Measurements from ENCODE around the gene ASB1. TPM values are rescaled to one million over a fixed set of nuclear protein-coding genes. Genes with fewer than 3 reads are reported as not detected.

Gene ASB1
- total and polyA plus RNA-seq, 2 donors: 13.8 to 32.5 TPM

- H3K9me3 ChIP-seq (ENCODE audit: control insufficient read depth in 2 of 2, insufficient read depth in 1 of 2, low read length in 1 of 2): peaks cover 1 to 5% of the 10 kb centered on the region in 2 donors
- H3K27me3 ChIP-seq (ENCODE audit: control insufficient read depth in 2 of 2, insufficient read depth in 1 of 2, low read length in 1 of 2): no peaks in the 10 kb centered on the region
- H3K27ac ChIP-seq (ENCODE audit: low read depth in 1 of 2, low read length in 1 of 2): no peak overlapping the region
- no peak overlapping the region for H3K4me3 ChIP-seq (ENCODE audit: low read length in 2 of 2)
- H3K36me3 ChIP-seq (ENCODE audit: control insufficient read depth in 2 of 2, insufficient read depth in 2 of 2, low read length in 1 of 2): no peaks in the 10 kb centered on the region
- DNase-seq (ENCODE audit: low read depth in 6 of 9, low spot score in 9 of 9): no peak
- 89% methylated on average over 8 of the region's 8 CpGs for WGBS
- peaks cover 1 to 18% of the 10 kb centered on the region in 2 donors for H3K4me1 ChIP-seq (ENCODE audit: control insufficient read depth in 2 of 2, insufficient read depth in 2 of 2, low read length in 2 of 2)
Measured at GRCh38 chr2:238420442-238420841, 6.3 kb upstream of the ASB1 start.

DNA sequence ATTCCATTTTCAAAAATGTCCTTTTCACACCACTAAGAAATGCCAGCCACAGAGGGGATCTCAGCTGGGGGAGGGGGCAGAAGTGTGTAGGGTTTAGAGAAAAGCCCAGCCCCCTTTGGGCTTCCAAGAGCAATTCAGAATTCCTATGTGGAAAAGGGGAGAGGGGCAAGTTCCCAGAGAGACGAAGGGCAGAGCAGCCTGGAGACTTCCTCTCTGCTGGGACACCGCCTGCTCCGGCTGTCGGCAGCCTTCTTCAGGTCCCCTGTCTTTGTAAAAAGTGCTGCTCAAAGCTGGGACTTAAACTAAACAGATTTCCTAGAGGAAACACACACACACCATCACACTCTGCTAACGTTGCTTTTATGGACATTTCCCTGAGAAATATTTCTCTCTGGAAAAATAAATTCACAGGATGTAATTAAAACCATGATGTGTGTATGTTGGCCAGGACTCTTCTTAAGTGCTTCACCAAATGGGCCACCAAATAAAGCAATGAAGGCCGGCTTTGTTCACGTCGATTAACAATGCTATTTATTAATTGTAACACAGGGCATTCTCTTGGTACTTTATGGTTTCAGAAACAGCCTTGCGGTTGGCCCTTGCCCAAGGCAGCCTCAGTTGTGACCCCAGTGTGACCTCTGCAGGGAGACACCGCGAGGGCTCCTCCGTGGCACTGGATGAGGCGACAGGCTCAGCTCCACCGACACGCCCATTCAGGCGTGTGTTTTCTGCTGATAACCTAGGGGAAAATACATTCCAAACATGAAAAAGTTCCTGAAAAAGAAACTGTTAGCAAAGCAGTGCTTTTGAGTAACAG lies 5.6 kb upstream of the ASB1 start:
- 92% methylated on average over 16 of the region's 16 CpGs for WGBS
- no peaks in the 10 kb centered on the region for H3K27me3 ChIP-seq (ENCODE audit: control insufficient read depth in 2 of 2, insufficient read depth in 1 of 2, low read length in 1 of 2)
- no peak for DNase-seq (ENCODE audit: low read depth in 6 of 9, low spot score in 9 of 9)
- H3K4me3 ChIP-seq (ENCODE audit: low read length in 2 of 2): no peak overlapping the region
- H3K9me3 ChIP-seq (ENCODE audit: control insufficient read depth in 2 of 2, insufficient read depth in 1 of 2, low read length in 1 of 2): no peaks in the 10 kb centered on the region
- no peaks in the 10 kb centered on the region for H3K36me3 ChIP-seq (ENCODE audit: control insufficient read depth in 2 of 2, insufficient read depth in 2 of 2, low read length in 1 of 2)
- H3K4me1 ChIP-seq (ENCODE audit: control insufficient read depth in 2 of 2, insufficient read depth in 2 of 2, low read length in 2 of 2): peaks cover 8 to 24% of the 10 kb centered on the region in 2 donors
- no peak overlapping the region for H3K27ac ChIP-seq (ENCODE audit: low read depth in 1 of 2, low read length in 1 of 2)

DNA sequence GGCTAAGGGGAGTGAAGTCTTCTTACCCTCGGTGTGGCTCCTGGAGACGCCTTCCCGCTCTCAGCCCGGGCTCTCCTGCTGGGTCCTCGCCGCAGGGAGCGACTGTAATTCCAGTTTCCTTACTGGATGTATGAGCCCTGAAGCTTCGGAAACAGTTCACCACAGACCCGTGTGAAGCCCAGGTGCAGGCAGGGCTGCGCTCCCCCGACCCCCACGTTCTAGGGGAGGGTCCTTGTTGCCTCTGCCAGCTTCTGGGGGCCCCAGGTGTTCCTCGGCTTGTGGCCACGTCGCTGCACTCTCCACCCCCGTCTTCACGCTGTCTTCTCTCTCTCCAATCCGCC lies 5.1 kb upstream of the ASB1 start:
- Histone ChIP-seq H3K4me1 (ENCODE audit: control insufficient read depth in 2 of 2, insufficient read depth in 2 of 2, low read length in 2 of 2) (peaks cover 9 to 26% of the 10 kb centered on the region in 2 donors), H3K36me3 (ENCODE audit: control insufficient read depth in 2 of 2, insufficient read depth in 2 of 2, low read length in 1 of 2) (no peaks in the 10 kb centered on the region), H3K27ac (ENCODE audit: low read depth in 1 of 2, low read length in 1 of 2) (no peak overlapping the region), H3K27me3 (ENCODE audit: control insufficient read depth in 2 of 2, insufficient read depth in 1 of 2, low read length in 1 of 2) (no peaks in the 10 kb centered on the region), H3K9me3 (ENCODE audit: control insufficient read depth in 2 of 2, insufficient read depth in 1 of 2, low read length in 1 of 2) (no peaks in the 10 kb centered on the region), H3K4me3 (ENCODE audit: low read length in 2 of 2) (no peak overlapping the region)
- WGBS: 87% methylated on average over 18 of the region's 18 CpGs
- peak in 1 of 9 donors; percentile 32 for DNase-seq (ENCODE audit: low read depth in 6 of 9, low spot score in 9 of 9)

- Histone ChIP-seq H3K27ac (ENCODE audit: low read depth in 1 of 2, low read length in 1 of 2) (no peak overlapping the region), H3K9me3 (ENCODE audit: control insufficient read depth in 2 of 2, insufficient read depth in 1 of 2, low read length in 1 of 2) (no peaks in the 10 kb centered on the region), H3K36me3 (ENCODE audit: control insufficient read depth in 2 of 2, insufficient read depth in 2 of 2, low read length in 1 of 2) (no peaks in the 10 kb centered on the region), H3K27me3 (ENCODE audit: control insufficient read depth in 2 of 2, insufficient read depth in 1 of 2, low read length in 1 of 2) (no peaks in the 10 kb centered on the region), H3K4me3 (ENCODE audit: low read length in 2 of 2) (no peak overlapping the region), H3K4me1 (ENCODE audit: control insufficient read depth in 2 of 2, insufficient read depth in 2 of 2, low read length in 2 of 2) (peaks cover 10 to 26% of the 10 kb centered on the region in 2 donors)
- 98% methylated on average over 10 of the region's 10 CpGs for WGBS
- no peak for DNase-seq (ENCODE audit: low read depth in 6 of 9, low spot score in 9 of 9)
Measured at GRCh38 chr2:238422285-238422684, 4.4 kb upstream of the ASB1 start.

GRCh38 chr2:238422940-238423339 lies 3.8 kb upstream of the ASB1 start:
- Histone ChIP-seq H3K27me3 (ENCODE audit: control insufficient read depth in 2 of 2, insufficient read depth in 1 of 2, low read length in 1 of 2) (no peaks in the 10 kb centered on the region), H3K36me3 (ENCODE audit: control insufficient read depth in 2 of 2, insufficient read depth in 2 of 2, low read length in 1 of 2) (no peaks in the 10 kb centered on the region), H3K4me1 (ENCODE audit: control insufficient read depth in 2 of 2, insufficient read depth in 2 of 2, low read length in 2 of 2) (peaks cover 16 to 31% of the 10 kb centered on the region in 2 donors), H3K9me3 (ENCODE audit: control insufficient read depth in 2 of 2, insufficient read depth in 1 of 2, low read length in 1 of 2) (no peaks in the 10 kb centered on the region), H3K27ac (ENCODE audit: low read depth in 1 of 2, low read length in 1 of 2) (no peak overlapping the region), H3K4me3 (ENCODE audit: low read length in 2 of 2) (no peak overlapping the region)
- WGBS: 98% methylated on average over 7 of the region's 7 CpGs
- no peak for DNase-seq (ENCODE audit: low read depth in 6 of 9, low spot score in 9 of 9)

DNA sequence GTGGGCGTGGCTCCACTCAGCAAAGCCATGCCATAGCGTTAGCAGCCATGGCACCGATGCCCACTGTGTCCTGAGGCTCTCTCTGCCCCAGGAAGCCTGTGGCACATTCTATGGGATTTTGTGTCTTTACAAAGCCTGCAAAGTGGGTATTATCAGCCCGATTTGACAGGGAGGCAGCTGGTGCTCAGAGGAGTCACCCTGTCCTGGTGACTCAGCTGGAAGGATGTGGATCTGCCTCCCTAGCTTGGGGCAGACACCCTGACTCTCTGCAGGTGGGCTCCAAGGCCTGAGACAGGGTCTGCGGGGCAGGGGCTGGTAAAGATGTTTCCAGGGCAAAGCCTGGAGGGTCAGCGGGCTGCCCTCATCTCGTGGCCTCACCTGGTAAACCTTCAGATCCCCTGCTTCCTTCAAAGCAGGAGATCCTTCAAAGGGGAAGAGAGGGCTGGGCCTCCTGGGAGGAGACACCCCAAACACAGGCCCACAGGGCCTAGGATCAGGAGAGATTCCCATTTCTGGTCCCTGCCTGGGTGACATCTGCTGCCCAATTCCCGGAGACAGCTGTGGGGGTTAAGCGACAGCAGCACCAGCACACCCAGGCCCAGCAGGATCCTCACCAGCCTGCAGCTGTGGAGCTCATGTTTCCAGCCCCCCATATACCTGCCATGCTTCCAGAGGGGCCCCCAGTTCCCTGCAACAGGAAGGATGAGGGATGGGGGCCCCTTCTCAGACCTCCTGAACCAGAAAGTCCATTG lies 3.0 kb upstream of the ASB1 start:
- Histone ChIP-seq H3K36me3 (ENCODE audit: control insufficient read depth in 2 of 2, insufficient read depth in 2 of 2, low read length in 1 of 2) (peaks cover 0 to under 1% of the 10 kb centered on the region in 2 donors), H3K27ac (ENCODE audit: low read depth in 1 of 2, low read length in 1 of 2) (no peak overlapping the region), H3K27me3 (ENCODE audit: control insufficient read depth in 2 of 2, insufficient read depth in 1 of 2, low read length in 1 of 2) (no peaks in the 10 kb centered on the region), H3K9me3 (ENCODE audit: control insufficient read depth in 2 of 2, insufficient read depth in 1 of 2, low read length in 1 of 2) (no peaks in the 10 kb centered on the region), H3K4me3 (ENCODE audit: low read length in 2 of 2) (no peak overlapping the region), H3K4me1 (ENCODE audit: control insufficient read depth in 2 of 2, insufficient read depth in 2 of 2, low read length in 2 of 2) (peaks cover 19 to 38% of the 10 kb centered on the region in 2 donors)
- WGBS: 96% methylated on average over 9 of the region's 9 CpGs
- DNase-seq (ENCODE audit: low read depth in 6 of 9, low spot score in 9 of 9): no peak

DNA sequence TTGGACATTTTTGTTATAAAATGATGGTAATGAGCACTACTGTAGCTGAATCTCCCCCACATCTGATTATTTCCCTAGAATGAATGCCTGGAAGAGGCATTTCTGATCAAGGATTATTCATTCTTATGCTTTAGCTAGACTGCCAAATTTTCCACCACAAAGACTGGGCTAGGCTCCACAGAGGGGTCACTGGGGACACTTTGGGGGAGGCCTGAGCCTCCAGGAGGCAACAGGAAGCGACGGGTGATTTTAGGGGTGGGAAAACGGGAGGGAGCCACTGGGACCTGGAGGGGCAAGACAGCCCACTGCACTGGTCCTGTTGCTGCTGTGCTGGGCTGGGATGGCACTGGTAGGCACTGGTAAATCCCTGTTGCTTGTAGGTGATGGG lies 2.4 kb upstream of the ASB1 start:
- peaks cover 0 to 4% of the 10 kb centered on the region in 2 donors for H3K36me3 ChIP-seq (ENCODE audit: control insufficient read depth in 2 of 2, insufficient read depth in 2 of 2, low read length in 1 of 2)
- no peak for DNase-seq (ENCODE audit: low read depth in 6 of 9, low spot score in 9 of 9)
- no peaks in the 10 kb centered on the region for H3K9me3 ChIP-seq (ENCODE audit: control insufficient read depth in 2 of 2, insufficient read depth in 1 of 2, low read length in 1 of 2)
- no peak overlapping the region for H3K4me3 ChIP-seq (ENCODE audit: low read length in 2 of 2)
- WGBS: 94% methylated on average over 3 of the region's 3 CpGs
- no peak overlapping the region for H3K27ac ChIP-seq (ENCODE audit: low read depth in 1 of 2, low read length in 1 of 2)
- no peaks in the 10 kb centered on the region for H3K27me3 ChIP-seq (ENCODE audit: control insufficient read depth in 2 of 2, insufficient read depth in 1 of 2, low read length in 1 of 2)
- peaks cover 19 to 38% of the 10 kb centered on the region in 2 donors for H3K4me1 ChIP-seq (ENCODE audit: control insufficient read depth in 2 of 2, insufficient read depth in 2 of 2, low read length in 2 of 2)

DNA sequence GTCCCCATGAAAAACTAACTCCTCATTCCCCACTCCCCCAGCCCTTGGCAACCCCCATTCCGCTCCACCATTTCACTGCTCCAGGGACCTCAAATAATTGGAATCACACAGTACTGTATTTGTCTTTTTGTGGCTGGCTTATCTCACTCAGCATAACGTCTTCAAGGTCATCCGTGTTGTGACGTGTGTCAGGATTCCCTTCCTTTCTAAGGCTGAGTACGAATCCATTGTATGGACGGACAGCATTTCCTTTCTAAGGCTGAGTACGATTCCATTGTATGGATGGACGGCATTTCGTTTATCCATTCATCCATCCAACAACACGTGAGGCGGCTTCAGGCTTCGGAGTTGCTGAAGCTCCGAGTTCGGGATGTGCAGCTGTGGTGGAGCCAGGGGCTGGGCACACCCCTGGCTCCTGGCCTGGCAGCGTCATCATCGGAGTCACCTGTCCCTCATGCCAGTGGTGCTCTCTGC lies 1.2 kb upstream of the ASB1 start:
- Histone ChIP-seq H3K27me3 (ENCODE audit: control insufficient read depth in 2 of 2, insufficient read depth in 1 of 2, low read length in 1 of 2) (no peaks in the 10 kb centered on the region), H3K27ac (ENCODE audit: low read depth in 1 of 2, low read length in 1 of 2) (no peak overlapping the region), H3K4me1 (ENCODE audit: control insufficient read depth in 2 of 2, insufficient read depth in 2 of 2, low read length in 2 of 2) (peaks cover 19 to 38% of the 10 kb centered on the region in 2 donors), H3K9me3 (ENCODE audit: control insufficient read depth in 2 of 2, insufficient read depth in 1 of 2, low read length in 1 of 2) (no peaks in the 10 kb centered on the region), H3K36me3 (ENCODE audit: control insufficient read depth in 2 of 2, insufficient read depth in 2 of 2, low read length in 1 of 2) (peaks cover 0 to 6% of the 10 kb centered on the region in 2 donors), H3K4me3 (ENCODE audit: low read length in 2 of 2) (peak overlapping the region; percentile 77 to 85)
- DNase-seq (ENCODE audit: low read depth in 6 of 9, low spot score in 9 of 9): no peak
- WGBS: 94% methylated on average over 16 of the region's 16 CpGs

DNA sequence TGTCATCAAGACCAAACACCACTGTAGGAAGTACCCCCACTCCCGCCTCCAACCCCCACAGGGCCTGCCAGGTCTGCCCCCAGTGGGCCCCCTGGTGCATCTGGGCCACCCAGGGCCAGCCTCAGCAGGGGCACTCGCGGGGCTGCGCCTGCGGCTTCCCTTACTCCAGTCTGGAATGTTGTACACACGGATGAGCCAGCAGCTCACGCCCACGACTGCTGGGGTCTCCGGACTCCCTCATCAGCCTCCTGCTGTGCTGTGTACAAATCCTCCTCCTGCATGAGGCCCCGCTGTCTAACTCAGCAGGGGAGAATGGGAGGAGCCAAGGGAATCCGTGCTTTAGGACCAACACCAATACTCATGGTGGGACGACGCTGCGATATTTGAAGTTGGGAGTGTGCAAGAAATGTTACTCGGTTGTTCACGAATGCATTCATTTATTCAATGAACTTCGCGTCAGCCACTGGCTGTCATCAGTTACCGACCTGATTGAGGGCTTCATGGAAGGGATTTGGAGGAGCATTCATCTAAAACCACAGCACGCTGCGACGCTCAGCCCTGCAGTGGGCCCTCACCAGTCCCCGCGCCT lies 654 bp upstream of the ASB1 start:
- Histone ChIP-seq H3K4me3 (ENCODE audit: low read length in 2 of 2) (peak overlapping the region; percentile 77 to 85), H3K36me3 (ENCODE audit: control insufficient read depth in 2 of 2, insufficient read depth in 2 of 2, low read length in 1 of 2) (peaks cover 0 to 7% of the 10 kb centered on the region in 2 donors), H3K27ac (ENCODE audit: low read depth in 1 of 2, low read length in 1 of 2) (peak overlapping the region; percentile 89 to 97), H3K4me1 (ENCODE audit: control insufficient read depth in 2 of 2, insufficient read depth in 2 of 2, low read length in 2 of 2) (peaks cover 19 to 38% of the 10 kb centered on the region in 2 donors), H3K27me3 (ENCODE audit: control insufficient read depth in 2 of 2, insufficient read depth in 1 of 2, low read length in 1 of 2) (no peaks in the 10 kb centered on the region), H3K9me3 (ENCODE audit: control insufficient read depth in 2 of 2, insufficient read depth in 1 of 2, low read length in 1 of 2) (no peaks in the 10 kb centered on the region)
- peak in 6 of 9 donors; percentile 34 to 74 (median 46) for DNase-seq (ENCODE audit: low read depth in 6 of 9, low spot score in 9 of 9)
- 27% methylated on average over 24 of the region's 24 CpGs for WGBS
